Left lung (tissue), 4 donors: Measurements from ENCODE around the gene KRABD2.
A peak's percentile ranks its signal among the peaks of the same experiment; 100 is the strongest.

Experiments used
- ATAC-seq: fragments of 200-7000 bp; cut with Tn5 transposase; one replicate; pipeline ENCODE4 v1.9.1; 2020; ENCODE audit warnings: moderate library complexity
- DNase-seq, 4 donors: peaks; one replicate each; pipeline ENCODE4 v3.0.0-alpha.2; 2013 to 2020
- H3K27ac ChIP-seq, 2 donors: fragments of 200-600 bp; sonication (generic) in 1 of 2; one replicate each; pipeline versions ENCODE4 v1.5.0 to v1.8.0; 2020 to 2021
- H3K27me3 ChIP-seq, 2 donors: fragments of 200-600 bp; sonication (generic) in 1 of 2; one replicate each; pipeline versions ENCODE4 v1.5.0 to v1.8.0; 2020 to 2021
- H3K36me3 ChIP-seq, 2 donors: fragments of 200-600 bp; sonication (generic) in 1 of 2; one replicate each; pipeline versions ENCODE4 v1.5.0 to v1.8.0; 2020 to 2021
- H3K4me1 ChIP-seq, 2 donors: fragments of 200-600 bp; one replicate each; pipeline ENCODE4 v1.8.0; 2021
- H3K4me3 ChIP-seq, 2 donors: fragments of 200-600 bp; sonication (generic) in 1 of 2; one replicate each; pipeline versions ENCODE4 v1.5.0 to v1.8.0; 2020 to 2021; ENCODE audit warnings: mild to moderate bottlenecking in 1 of 2
- H3K9me3 ChIP-seq, 2 donors: fragments of 200-600 bp; sonication (generic) in 1 of 2; one replicate each; pipeline versions ENCODE4 v1.5.0 to v1.8.0; 2020 to 2021
- intact Hi-C, 2 donors: fragments of 100-400 bp; cut with DNase I; formaldehyde crosslinking; loops; one replicate each; pipeline versions ENCODE4 v1.11.2 to v1.14.2; 2022
- TF ChIP-seq, protein P1 (sequence below), 2 donors: fragments of 200-600 bp; sonication (generic) in 1 of 2; IDR thresholded peaks; one replicate each; pipeline versions ENCODE4 v1.5.0 to v1.8.0; 2021; ENCODE audit warnings: antibody characterized with exemption in 2 of 2
- donor health status: DM: no; HTN: yes; CAD: no.
- donor health status: DM: no; HTN: no; CAD: no.

The KRABD2 gene

GRCh38 chr17:8365143-8365542 lies 11.4 kb downstream of the KRABD2 start:
- no peak for DNase-seq
- Histone ChIP-seq H3K4me1 (peaks cover 0 to 12% of the 10 kb centered on the region in 2 donors), H3K27me3 (no peaks in the 10 kb centered on the region), H3K9me3 (no peaks in the 10 kb centered on the region), H3K4me3 (no peak overlapping the region), H3K36me3 (peaks cover 0 to 16% of the 10 kb centered on the region in 2 donors), H3K27ac (no peak overlapping the region)
- intact Hi-C loops = no loop called here
- no peak for ATAC-seq
- TF ChIP-seq, protein P1, sequence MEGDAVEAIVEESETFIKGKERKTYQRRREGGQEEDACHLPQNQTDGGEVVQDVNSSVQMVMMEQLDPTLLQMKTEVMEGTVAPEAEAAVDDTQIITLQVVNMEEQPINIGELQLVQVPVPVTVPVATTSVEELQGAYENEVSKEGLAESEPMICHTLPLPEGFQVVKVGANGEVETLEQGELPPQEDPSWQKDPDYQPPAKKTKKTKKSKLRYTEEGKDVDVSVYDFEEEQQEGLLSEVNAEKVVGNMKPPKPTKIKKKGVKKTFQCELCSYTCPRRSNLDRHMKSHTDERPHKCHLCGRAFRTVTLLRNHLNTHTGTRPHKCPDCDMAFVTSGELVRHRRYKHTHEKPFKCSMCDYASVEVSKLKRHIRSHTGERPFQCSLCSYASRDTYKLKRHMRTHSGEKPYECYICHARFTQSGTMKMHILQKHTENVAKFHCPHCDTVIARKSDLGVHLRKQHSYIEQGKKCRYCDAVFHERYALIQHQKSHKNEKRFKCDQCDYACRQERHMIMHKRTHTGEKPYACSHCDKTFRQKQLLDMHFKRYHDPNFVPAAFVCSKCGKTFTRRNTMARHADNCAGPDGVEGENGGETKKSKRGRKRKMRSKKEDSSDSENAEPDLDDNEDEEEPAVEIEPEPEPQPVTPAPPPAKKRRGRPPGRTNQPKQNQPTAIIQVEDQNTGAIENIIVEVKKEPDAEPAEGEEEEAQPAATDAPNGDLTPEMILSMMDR (IDR thresholded peaks at IDR 0.05) = no peak

DNA sequence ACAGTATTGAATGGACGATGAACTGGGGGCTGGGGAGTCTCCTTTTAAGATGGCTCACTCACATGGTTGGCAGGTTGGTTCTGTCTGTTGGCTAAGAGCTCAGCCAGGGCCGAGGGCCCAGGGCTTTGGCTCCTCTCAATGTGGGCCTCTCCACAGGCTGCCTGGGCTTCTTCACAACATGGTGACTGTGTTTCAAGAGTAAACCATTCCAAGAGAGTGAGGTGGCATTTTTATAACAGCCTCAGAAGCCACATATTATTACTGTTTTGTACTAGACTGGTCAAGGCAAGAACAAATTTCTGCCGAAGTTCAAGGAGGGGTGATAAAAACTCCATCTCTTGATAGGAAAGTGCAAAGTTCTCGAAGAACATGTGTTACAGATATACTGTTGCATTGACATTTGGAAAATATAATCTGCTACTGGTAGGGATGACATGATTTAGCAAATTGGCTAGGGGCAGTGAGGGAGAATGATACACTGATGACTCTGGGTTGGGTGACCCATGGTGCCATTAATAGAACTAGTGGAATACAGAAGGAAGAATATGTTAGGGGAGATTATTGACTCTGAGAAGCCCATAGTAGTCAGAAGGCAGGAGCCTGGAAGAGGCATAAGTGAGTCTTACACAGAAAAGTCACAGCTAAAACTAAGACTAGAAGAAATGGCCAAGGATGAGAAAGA lies 13.7 kb downstream of the KRABD2 start:
- Histone ChIP-seq H3K4me3 (no peak overlapping the region), H3K9me3 (no peaks in the 10 kb centered on the region), H3K4me1 (peaks cover 0 to 5% of the 10 kb centered on the region in 2 donors), H3K27me3 (no peaks in the 10 kb centered on the region), H3K27ac (no peak overlapping the region), H3K36me3 (no peaks in the 10 kb centered on the region)
- DNase-seq (no peak), ATAC-seq (no peak)
- TF ChIP-seq, protein P1 (IDR thresholded peaks at IDR 0.05) = no peak
- intact Hi-C loops = no loop called here

DNA sequence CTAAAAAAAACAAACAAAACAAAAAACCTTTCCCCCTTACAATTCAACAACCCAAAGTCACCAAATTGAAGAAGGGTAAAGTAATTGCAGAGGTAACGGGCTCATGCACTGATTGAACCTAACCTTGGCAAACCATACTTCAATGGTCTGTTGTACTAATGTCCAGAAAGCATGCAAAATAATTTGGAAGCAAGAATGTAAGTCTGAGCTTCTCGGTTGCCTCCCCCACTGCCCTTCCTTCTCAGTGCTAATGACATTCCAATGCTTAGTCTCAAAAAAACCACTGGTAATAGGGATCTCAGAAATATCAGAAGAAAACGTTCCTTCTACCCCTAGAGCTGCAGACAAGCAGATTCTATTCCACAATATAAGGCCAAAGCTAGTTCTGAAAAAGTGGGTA lies 15.8 kb downstream of the KRABD2 start:
- no peaks in the 10 kb centered on the region for H3K27me3 ChIP-seq
- TF ChIP-seq, protein P1 (IDR thresholded peaks at IDR 0.05) = no peak
- DNase-seq (no peak), ATAC-seq (no peak)
- H3K4me1 ChIP-seq = peaks cover 0 to 5% of the 10 kb centered on the region in 2 donors
- H3K36me3 ChIP-seq = no peaks in the 10 kb centered on the region
- H3K9me3 ChIP-seq = no peaks in the 10 kb centered on the region
- intact Hi-C loops = no loop called here
- peak overlapping the region in 1 of 2 donors; percentile 45 for H3K27ac ChIP-seq
- no peak overlapping the region for H3K4me3 ChIP-seq

- ATAC-seq (no peak), DNase-seq (no peak)
- peak overlapping the region in 1 of 2 donors; percentile 45 for H3K27ac ChIP-seq
Measured at GRCh38 chr17:8360260-8360659, 16.2 kb downstream of the KRABD2 start.

GRCh38 chr17:8359769-8360168 lies 16.7 kb downstream of the KRABD2 start:
- ATAC-seq (peak; percentile 32), DNase-seq (no peak)
- TF ChIP-seq, protein P1 (IDR thresholded peaks at IDR 0.05) = no peak
- Histone ChIP-seq H3K36me3 (no peaks in the 10 kb centered on the region), H3K4me1 (no peaks in the 10 kb centered on the region), H3K9me3 (no peaks in the 10 kb centered on the region), H3K27ac (peak overlapping the region in 1 of 2 donors; percentile 45), H3K27me3 (no peaks in the 10 kb centered on the region), H3K4me3 (no peak overlapping the region)
- intact Hi-C loops = no loop called here

More at GRCh38 chr17:8360260-8360659, 16.2 kb downstream of the KRABD2 start:
- Histone ChIP-seq H3K9me3 (no peaks in the 10 kb centered on the region), H3K4me3 (no peak overlapping the region), H3K4me1 (peaks cover 0 to 3% of the 10 kb centered on the region in 2 donors), H3K36me3 (no peaks in the 10 kb centered on the region), H3K27me3 (no peaks in the 10 kb centered on the region)
- intact Hi-C loops = no loop called here
- TF ChIP-seq, protein P1 (IDR thresholded peaks at IDR 0.05) = no peak
